ENCODE measurements around the gene PRRG4.

- TF ChIP-seq EZH2 (IDR thresholded peaks at IDR 0.05; ENCODE audit: insufficient read depth, poor library complexity, severe bottlenecking) (no peak), EZH2phosphoT487 (IDR thresholded peaks at IDR 0.05; ENCODE audit: insufficient read depth, low read depth) (no peak)
Measured at GRCh38 chr11:32840587-32840986, 10.9 kb downstream of the PRRG4 start.

Measured in GM23248 (cell line).